HG03439 (cell line): ENCODE measurements around the gene MBP.

ENCODE experiments used
- ATAC-seq: cut with Tn5 transposase; IDR thresholded peaks from one replicate; pipeline ENCODE4 v1.9.1; 2021; ENCODE audit warnings: mild to moderate bottlenecking, moderate library complexity; ENCODE audit not compliant: unreplicated experiment

The MBP gene

GRCh38 chr18:77132369-77133050, at the start of gene MBP:
Gene MBP, minus strand, starts transcription at chr18:77132783. Its CDS starts 27,522 bp downstream, at chr18:77105261.
- ATAC-seq = peak; percentile 56

DNA sequence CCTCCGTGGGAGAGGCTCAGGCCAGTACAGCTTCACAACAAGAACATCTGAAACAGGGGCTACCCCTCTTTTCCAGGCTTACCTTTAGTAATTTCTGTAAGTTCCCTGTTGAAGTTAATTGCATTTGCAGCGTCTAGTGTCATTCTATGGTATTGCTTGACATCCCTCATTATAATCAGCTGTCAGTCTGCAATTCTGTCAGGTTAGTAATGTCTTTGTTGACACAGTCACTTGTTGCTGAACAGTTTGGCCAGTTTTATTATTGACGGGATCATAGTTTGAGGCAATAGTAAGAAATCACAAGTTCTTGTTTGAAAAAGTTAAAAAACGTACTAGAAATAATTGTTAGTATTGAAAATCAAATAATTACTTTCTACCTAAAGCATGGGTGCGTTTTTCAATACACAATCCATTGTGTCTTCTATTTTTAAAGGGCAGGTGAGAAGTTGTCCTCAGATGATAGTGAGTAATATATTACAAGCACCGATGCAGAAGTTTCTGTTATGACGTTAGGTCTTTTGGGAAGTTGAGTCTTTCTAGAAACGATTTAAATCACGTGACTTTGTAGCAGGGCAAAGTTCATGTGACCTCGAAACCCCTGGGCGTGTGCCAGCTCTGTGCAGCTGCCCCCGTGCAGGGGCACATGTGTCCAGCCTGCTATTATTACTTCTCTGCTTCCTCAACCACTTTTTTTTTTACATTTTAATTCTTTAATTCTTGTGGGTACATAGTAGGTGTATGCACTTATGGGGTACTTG, 49.5 kb upstream of the MBP start:
- ATAC-seq = no peak

- no peak for ATAC-seq
Measured at GRCh38 chr18:77178559-77178958, 46.0 kb upstream of the MBP start.

GRCh38 chr18:77177009-77177408, 44.4 kb upstream of the MBP start:
- ATAC-seq = no peak

DNA sequence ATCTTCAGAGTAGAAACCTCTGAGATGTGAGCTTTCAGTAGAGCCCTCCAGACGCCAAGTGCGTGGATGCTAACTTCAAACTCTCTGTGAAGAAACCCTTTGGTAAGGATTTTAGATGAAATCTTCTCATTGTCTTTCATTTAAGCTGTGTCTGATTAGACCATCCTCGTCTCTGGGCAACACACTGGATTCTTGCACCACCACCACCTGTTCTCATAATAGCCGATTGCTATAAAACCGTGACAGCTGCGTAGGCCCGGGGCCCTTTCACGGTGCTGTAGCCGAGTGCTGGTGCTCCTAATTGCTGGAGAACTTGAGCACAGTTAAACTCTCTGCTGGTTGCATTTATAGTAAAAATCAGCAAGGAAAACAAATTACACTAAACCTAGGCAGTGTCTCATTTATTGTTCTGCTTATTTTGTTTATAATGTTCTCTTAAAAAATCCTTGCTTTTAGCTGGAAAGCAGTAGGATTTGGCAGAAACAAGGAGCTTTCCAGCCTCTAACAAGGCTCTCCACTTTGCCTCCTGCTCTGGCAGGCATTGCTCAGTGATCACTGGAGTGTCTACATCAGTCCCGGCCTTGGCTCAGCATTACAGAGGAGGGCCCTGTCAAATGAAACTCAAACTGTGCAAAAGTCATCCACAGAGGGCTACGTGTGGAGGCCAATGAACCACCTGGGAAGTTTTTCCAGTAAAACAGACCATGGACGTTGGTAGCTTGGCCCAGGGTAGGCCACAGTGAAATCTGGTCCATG, 40.9 kb upstream of the MBP start:
- ATAC-seq = no peak

DNA sequence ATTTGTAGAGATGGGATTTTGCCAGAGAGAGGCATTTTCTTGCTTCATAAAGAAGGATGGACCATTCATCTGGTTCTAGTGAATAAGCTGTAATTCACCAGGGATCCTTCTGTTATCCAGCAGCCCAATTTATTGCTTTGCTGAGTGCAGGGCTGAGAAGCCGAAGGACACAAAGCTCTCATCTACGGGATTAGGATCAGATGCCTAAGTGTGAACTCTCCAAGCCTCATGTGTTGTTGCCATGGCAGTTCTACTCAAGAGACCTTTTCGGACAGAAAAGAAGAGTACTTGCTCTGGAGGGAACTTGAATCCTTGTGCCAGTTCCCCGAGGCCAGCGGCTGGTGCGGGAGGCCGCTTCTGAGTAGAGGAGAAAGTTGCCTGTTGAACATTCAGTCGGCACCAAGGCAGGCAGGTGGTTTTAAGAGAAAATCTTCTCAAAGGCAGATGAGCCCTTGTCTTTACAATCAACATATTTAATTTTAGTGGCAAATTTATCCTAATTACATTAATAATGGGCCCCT, 38.4 kb upstream of the MBP start:
- no peak for ATAC-seq

DNA sequence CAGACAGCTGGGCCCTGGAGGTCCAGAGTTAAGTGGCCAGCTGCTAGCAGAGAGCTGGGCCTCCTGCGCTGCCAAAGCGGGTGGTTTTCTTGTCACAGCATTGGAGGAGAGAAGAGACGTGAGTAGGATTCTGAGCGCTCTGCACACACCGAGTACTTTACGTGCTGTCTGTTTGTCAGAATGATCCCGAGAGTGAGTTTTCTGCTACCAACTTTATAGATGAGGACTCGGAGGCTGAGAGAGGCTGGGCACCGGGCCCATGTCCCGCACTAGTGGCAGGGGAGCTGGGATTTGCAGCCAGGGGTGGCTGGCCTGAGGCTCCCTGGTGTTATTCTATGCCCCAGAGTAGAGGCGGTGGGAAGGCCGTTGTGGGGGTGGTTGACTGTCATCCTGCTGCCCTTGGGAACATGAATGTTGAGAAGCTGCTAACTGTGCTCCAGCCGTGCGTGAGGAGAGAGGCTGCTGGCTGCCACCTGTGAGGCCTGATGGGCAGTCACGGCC, 36.3 kb upstream of the MBP start:
- no peak for ATAC-seq

GRCh38 chr18:77167251-77167650, 34.7 kb upstream of the MBP start:
- ATAC-seq = no peak

DNA sequence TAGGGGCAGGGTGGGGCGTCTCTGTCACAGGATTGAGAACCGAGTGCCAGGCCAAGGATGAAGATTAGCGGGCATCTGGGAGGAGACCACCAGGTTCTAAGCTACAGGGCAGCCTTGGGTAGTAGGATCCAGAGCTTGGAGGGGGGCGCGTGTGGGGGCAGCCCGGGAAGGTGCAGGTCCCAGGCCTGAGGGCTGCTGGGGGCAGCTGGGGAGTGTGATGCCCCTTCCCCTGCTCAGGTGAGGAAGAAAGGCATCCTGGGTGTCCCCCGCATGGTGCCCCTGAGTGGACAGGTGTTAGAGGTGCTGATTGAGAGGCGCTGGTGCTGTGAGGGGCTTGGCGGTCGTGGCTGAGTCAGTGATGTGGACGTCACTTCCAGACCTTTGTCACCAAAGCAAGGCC, 33.9 kb upstream of the MBP start:
- no peak for ATAC-seq

DNA sequence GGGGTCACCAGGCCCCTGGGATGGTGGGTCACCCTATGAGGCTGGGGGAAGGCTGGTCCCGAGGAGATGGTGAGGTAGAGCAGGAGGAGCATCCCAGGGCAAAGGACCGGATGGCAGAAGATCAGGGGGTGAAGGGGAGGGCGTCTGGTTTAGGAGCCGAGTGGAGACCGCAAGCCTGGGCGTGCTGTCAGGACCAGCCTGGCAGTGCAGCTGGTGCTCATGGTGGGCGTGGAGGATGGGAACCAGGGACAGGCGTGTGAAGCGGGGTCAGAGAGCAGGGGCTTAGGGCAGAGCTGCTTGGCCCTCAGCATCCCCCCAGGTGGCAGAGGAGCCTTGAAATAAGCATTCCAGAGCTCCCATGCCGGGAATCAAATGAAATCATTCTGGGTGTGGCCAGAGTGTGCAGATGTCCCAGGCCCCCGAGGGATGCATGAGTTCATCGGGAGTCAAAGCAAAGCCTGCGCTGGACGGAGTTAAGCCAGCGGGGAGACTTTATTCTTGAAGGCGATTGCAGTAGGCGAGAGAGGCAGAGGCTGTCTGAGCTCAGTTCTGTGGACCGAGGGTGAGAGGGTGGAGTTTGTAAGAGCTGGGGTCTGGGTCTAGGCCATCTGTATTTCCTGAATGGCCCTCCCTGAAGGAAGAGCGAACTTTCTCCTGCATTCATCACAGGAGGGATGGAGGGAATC, 33.1 kb upstream of the MBP start:
- ATAC-seq = no peak

GRCh38 chr18:77164763-77165485, 32.3 kb upstream of the MBP start:
- no peak for ATAC-seq

GRCh38 chr18:77164026-77164425, 31.4 kb upstream of the MBP start:
- ATAC-seq = no peak

- ATAC-seq = no peak
Measured at GRCh38 chr18:77162580-77162979, 30.0 kb upstream of the MBP start.

DNA sequence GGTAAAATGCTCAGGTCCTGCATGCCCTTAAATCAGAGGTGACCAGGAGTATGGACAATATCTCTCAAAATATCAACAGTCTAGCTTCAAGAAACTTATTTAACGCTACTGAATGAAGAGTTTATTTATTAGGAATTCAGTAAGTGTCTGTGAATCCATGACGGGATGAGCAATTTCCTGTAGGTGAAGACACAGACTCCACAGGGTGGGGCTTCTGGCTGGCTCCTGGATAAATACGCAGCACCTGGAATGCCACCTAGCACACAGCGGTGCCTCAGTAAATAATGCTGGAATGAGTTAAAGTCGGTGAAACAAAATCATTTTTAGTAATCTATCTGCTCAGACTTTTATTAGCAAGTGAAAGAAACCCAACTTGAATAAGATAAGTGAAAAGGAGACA, 29.4 kb upstream of the MBP start:
- ATAC-seq = no peak

- ATAC-seq = no peak
Measured at GRCh38 chr18:77161383-77161782, 28.8 kb upstream of the MBP start.

DNA sequence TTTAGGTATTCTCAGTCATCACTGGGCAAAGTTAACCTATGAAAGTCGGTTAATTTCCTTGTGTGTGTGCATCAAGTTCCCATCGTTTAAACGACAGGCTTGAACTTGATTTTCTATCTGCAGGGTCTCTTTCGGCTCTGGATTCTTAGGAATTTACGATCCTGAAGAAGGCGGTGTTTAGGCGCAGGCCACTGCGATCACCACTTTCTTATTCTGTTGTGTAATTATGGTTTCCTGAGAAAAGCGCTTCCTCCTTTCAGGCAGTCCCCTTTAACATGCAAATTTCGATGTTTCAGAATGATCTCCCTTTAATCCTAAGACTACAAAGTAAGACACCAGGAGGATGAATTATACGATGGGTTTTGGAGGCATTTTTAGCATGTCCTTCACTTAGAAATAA, 27.9 kb upstream of the MBP start:
- no peak for ATAC-seq

DNA sequence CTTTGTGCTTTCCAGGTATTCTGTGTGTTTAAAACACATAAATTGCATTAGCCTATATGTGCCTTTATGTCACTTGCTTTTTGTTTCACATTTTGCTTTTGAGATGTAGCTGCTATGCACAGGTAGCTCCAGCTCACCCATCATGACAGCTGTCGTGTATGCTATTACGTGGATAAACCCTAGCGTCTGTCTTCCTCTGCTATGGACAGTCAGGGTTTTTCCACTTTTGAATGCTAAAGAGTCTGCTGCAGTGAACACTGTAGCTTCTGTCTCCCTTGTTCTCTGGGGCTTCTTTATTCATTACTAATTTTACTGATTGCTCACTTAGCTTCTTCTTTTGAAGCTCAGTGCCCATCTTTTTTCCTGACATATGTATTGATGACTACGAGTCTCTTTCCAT, 24.7 kb upstream of the MBP start:
- ATAC-seq = no peak

GRCh38 chr18:77155031-77155430, 22.4 kb upstream of the MBP start:
- no peak for ATAC-seq

GRCh38 chr18:77153404-77153803, 20.8 kb upstream of the MBP start:
- no peak for ATAC-seq
